ENCODE measurements around the gene SLC16A5. TPM values are rescaled to one million over a fixed set of nuclear protein-coding genes. Genes with fewer than 3 reads are reported as not detected.

Gene SLC16A5
- total RNA-seq, 1 donor from 2014 or later = 40.5 TPM

DNA sequence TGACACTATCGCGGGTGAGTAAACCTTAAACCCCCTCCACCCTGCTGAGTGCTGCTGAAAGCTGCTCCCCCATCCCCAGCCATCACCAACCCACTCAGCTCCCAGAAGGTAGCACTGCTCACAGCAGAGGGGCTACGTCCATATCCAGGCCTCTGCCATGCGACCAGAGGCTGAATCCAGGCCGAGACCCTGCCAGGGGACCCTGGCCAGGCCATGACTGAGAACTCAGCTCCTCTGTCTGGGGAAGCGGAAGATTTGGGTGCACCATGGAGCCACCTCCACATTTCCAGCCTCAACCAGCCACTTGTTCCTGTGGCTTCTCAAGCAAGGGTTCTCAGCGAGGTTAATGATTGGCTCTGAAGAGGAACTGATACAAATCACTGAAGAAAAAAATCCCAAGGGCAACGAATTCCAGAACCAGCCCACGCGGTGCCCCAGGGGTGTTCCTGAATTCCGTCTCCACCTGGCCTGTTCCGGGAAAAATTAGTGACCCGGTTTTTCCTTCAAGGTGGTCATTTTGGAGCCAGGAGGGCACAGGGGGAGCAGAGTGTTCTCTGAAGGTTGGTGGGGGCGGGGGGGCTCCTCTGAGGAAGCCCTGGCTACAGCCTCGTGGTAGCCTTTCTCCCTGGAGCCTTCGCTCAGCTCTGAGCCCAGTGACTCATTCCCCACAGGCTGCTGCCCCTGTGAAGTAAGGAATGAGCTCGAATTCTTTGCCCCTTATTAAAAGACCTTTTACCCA lies 9.3 kb upstream of the SLC16A5 start:
- no peaks in the 10 kb centered on the region for H3K9me3 ChIP-seq
- no peaks in the 10 kb centered on the region for H3K36me3 ChIP-seq
- H3K4me3 ChIP-seq = no peak overlapping the region
- DNase-seq = peak; percentile 81
- TF ChIP-seq, protein P1, sequence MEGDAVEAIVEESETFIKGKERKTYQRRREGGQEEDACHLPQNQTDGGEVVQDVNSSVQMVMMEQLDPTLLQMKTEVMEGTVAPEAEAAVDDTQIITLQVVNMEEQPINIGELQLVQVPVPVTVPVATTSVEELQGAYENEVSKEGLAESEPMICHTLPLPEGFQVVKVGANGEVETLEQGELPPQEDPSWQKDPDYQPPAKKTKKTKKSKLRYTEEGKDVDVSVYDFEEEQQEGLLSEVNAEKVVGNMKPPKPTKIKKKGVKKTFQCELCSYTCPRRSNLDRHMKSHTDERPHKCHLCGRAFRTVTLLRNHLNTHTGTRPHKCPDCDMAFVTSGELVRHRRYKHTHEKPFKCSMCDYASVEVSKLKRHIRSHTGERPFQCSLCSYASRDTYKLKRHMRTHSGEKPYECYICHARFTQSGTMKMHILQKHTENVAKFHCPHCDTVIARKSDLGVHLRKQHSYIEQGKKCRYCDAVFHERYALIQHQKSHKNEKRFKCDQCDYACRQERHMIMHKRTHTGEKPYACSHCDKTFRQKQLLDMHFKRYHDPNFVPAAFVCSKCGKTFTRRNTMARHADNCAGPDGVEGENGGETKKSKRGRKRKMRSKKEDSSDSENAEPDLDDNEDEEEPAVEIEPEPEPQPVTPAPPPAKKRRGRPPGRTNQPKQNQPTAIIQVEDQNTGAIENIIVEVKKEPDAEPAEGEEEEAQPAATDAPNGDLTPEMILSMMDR (IDR thresholded peaks at IDR 0.05) = no peak
- peak overlapping the region; percentile 89 for H3K27ac ChIP-seq
- ATAC-seq = peak; percentile 53
- H3K27me3 ChIP-seq = no peaks in the 10 kb centered on the region
- peaks cover 33% of the 10 kb centered on the region for H3K4me1 ChIP-seq
- intact Hi-C loops (cut with DNase I) = no loop called here

GRCh38 chr17:75079023-75079373 lies 8.8 kb upstream of the SLC16A5 start:
- H3K4me1 ChIP-seq = peaks cover 33% of the 10 kb centered on the region
- no peaks in the 10 kb centered on the region for H3K27me3 ChIP-seq
- DNase-seq (no peak), ATAC-seq (no peak)
- no peaks in the 10 kb centered on the region for H3K9me3 ChIP-seq
- H3K27ac ChIP-seq = peak overlapping the region; percentile 89
- intact Hi-C loops (cut with DNase I) = no loop called here
- H3K36me3 ChIP-seq = no peaks in the 10 kb centered on the region
- H3K4me3 ChIP-seq = no peak overlapping the region
- TF ChIP-seq, protein P1 (IDR thresholded peaks at IDR 0.05) = no peak

DNA sequence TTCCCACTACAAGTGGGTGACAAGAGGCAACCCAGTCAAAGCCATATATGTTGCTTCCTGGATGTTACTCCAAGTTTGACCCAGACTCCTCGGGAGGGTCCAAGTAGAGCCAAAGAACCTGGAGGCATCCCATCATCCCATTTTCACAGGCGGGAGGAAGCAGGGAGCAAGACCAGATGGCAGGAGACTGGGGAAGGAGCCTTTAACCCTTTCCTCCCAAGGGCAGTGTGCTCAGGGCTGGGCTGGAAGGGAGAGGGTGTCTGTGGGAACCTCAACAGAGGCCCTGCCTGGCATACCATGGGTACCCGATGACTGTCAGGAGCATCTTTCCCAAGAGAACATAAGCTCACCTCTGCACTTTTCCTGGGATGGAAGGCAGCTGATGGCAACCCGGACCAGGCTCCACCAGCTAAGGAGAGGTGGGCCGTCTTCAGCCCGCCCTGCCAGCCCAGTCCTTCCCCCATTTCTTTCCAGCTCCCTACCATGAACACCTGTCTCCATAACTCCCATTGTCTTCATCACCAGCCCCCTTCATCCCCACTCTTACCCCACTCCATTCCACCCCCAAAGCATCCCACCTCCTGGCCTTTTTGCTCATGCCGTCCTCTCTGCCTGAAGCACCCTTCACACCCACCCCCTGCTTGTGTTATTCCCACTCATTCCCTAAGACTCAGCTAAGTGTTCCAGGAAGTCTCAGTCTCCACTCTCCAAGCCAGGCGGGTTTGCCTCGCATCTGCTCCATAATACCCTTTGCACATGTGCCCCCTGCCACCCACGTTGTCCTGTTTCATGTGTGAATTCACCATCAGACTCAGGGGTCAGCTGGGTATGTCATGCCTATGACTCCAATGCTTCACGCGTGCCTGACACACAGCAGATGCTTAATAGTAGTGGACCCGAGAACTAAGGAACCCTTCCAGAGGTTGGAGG lies 5.9 kb upstream of the SLC16A5 start:
- no peaks in the 10 kb centered on the region for H3K9me3 ChIP-seq
- no peaks in the 10 kb centered on the region for H3K27me3 ChIP-seq
- no peaks in the 10 kb centered on the region for H3K36me3 ChIP-seq
- ATAC-seq (no peak), DNase-seq (no peak)
- no peak overlapping the region for H3K27ac ChIP-seq
- H3K4me3 ChIP-seq = no peak overlapping the region
- H3K4me1 ChIP-seq = peaks cover 36% of the 10 kb centered on the region
- TF ChIP-seq, protein P1 (IDR thresholded peaks at IDR 0.05) = no peak
- intact Hi-C loops (cut with DNase I) = no loop called here

GRCh38 chr17:75082683-75083082 lies 5.1 kb upstream of the SLC16A5 start:
- DNase-seq = no peak
- H3K9me3 ChIP-seq = no peaks in the 10 kb centered on the region
- H3K27me3 ChIP-seq = no peaks in the 10 kb centered on the region
- H3K36me3 ChIP-seq = no peaks in the 10 kb centered on the region
- H3K27ac ChIP-seq = no peak overlapping the region
- ATAC-seq = no peak
- intact Hi-C loops (cut with DNase I) = no loop called here
- H3K4me1 ChIP-seq = peaks cover 36% of the 10 kb centered on the region
- H3K4me3 ChIP-seq = no peak overlapping the region
- TF ChIP-seq, protein P1 (IDR thresholded peaks at IDR 0.05) = no peak

DNA sequence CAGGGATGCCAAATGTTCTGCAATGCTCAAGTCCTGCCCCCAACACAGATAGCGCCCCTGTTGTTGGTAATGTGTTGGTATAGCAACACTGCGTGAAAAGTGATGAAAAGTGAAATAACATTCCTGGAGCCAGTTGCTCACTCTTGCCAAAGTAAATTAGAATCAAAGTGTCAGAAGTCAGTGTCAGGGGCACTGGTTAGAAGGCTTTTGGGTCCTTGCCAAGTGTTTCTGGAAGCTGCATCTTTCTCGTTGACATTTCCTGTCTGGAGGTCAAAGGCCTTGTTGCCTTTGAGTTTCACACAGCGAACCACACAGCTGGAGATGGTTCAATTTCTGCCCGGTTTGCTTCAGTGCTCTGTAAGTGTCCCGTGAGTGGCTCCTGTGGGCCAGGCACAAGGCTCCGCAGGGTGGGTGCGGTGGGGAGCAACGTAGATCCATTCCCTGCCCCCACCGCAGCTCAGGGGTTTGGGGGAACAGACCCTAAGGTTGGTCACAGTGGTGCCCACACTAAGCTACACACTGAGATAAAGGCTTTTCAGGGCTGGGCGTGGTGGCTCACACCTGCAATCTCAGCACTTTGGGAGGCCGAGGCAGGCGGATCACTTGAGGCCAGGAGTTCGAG lies 3.6 kb upstream of the SLC16A5 start:
- no peak overlapping the region for H3K4me3 ChIP-seq
- TF ChIP-seq, protein P1 (IDR thresholded peaks at IDR 0.05) = no peak
- no peaks in the 10 kb centered on the region for H3K36me3 ChIP-seq
- ATAC-seq (no peak), DNase-seq (no peak)
- intact Hi-C loops (cut with DNase I) = no loop called here
- no peaks in the 10 kb centered on the region for H3K27me3 ChIP-seq
- peaks cover 29% of the 10 kb centered on the region for H3K4me1 ChIP-seq
- H3K9me3 ChIP-seq = no peaks in the 10 kb centered on the region
- no peak overlapping the region for H3K27ac ChIP-seq

Data from upper lobe of right lung (tissue), 1 donor.